ENCODE data around the gene ERCC6L2. TPM values are rescaled to one million over a fixed set of nuclear protein-coding genes. Genes with fewer than 3 reads are reported as not detected.

Gene ERCC6L2
- total and polyA plus RNA-seq, 2 of the 8 experiments (the other 6 are each of a cell fraction or from before 2014, with no cell fraction given), result 9.8 to 50.0 TPM

DNA sequence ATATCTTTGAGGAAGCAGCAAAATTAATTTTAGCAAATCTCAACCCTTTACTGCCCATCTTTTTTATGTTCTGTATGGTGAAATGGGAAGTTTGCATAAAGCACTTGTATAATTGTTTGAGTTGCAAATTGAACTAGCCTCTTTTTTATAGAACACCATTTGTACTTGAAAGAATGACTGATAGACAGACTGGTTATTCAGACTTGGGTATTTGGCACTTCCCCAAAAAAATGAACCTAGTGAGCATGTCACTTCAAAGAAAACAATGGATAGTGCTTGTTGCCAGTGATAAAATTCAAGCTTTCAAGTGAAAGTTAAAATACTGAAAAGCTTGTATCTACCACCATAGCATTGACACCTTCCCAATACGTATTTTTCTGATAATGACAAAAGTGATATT, 115.8 kb downstream of the ERCC6L2 start:
- Histone ChIP-seq H3K4ac (replicated peaks; ENCODE audit: insufficient read length, low read depth, low read length) (no peak overlapping the region), H3K9me3 (ENCODE audit: insufficient read depth in 2 of 2, low read depth in 1 of 2, low read length in 1 of 2) (peaks cover 8 to 14% of the 10 kb centered on the region in 2 experiments), H3K18ac (ENCODE audit: extremely low read depth, low read length) (no peak overlapping the region), H2BK120ac (replicated peaks; ENCODE audit: low read depth, low read length) (no peak overlapping the region), H3K79me1 (ENCODE audit: low read depth, low read length) (no peaks in the 10 kb centered on the region), H4K20me1 (replicated peaks in 1 of 2; ENCODE audit: control insufficient read depth in 1 of 2, insufficient read depth in 2 of 2, low read length in 2 of 2) (no peaks in the 10 kb centered on the region), H2AFZ (ENCODE audit: low read length) (no peak overlapping the region), H3K23ac (ENCODE audit: insufficient read length) (no peak overlapping the region), H4K5ac (ENCODE audit: insufficient read length, low read depth, low read length) (no peak overlapping the region), H2BK5ac (ENCODE audit: low read depth, low read length) (no peak overlapping the region), H3K79me2 (ENCODE audit: control insufficient read depth in 1 of 2, insufficient read depth in 2 of 2, low read length in 2 of 2) (no peaks in the 10 kb centered on the region), H4K91ac (replicated peaks; ENCODE audit: insufficient read length, low read length) (no peak overlapping the region), H2BK12ac (ENCODE audit: low read depth, low read length) (no peak overlapping the region), H2BK15ac (ENCODE audit: low read length) (no peak overlapping the region), H3K4me2 (ENCODE audit: insufficient read depth in 1 of 2, low read depth in 2 of 2, low read length in 2 of 2) (no peak overlapping the region), H2BK20ac (ENCODE audit: low read length) (no peak overlapping the region), H3K4me3 (ENCODE audit: extremely low read depth in 1 of 4, insufficient read depth in 2 of 4, low read depth in 3 of 4, low read length in 4 of 4) (no peak overlapping the region), H3K27ac (ENCODE audit: low read depth, low read length) (no peak overlapping the region), H3K56ac (replicated peaks; ENCODE audit: insufficient read length, low read depth, low read length) (no peak overlapping the region), H3K14ac (ENCODE audit: insufficient read length) (no peak overlapping the region), H3K9ac (replicated peaks in 1 of 4; ENCODE audit: extremely low read depth in 1 of 4, low read depth in 3 of 4, low read length in 3 of 4) (no peak overlapping the region), H3K23me2 (ENCODE audit: low read depth, low read length) (no peaks in the 10 kb centered on the region), H4K8ac (ENCODE audit: extremely low read depth, insufficient read depth, low read length) (no peak overlapping the region), H2AK5ac (ENCODE audit: low read depth, low read length) (no peak overlapping the region), H3K36me3 (ENCODE audit: control insufficient read depth in 2 of 4, insufficient read depth in 4 of 4, low read length in 3 of 4) (peaks cover 0 to 10% (median 4%) of the 10 kb centered on the region in 4 experiments; a peak in 3 of 8 replicates), H3K27me3 (replicated peaks in 1 of 4; ENCODE audit: control insufficient read depth in 3 of 4, extremely low read depth in 1 of 4, insufficient read depth in 3 of 4, low read length in 3 of 4) (no peaks in the 10 kb centered on the region), H3K4me1 (replicated peaks in 1 of 4; ENCODE audit: control insufficient read depth in 3 of 4, insufficient read depth in 4 of 4, low read length in 3 of 4) (peaks cover 0 to 3% (median 0%) of the 10 kb centered on the region in 4 experiments; a peak in 2 of 7 replicates)
- 95% methylated on average over 1 of the region's 1 CpG; no CpG with 5 or more reads in 1 of the 2 experiments for WGBS, 2 experiments (ENCODE audit: extremely low coverage in 1 of 2, insufficient coverage in 1 of 2, insufficient read length in 1 of 2, insufficient replicate concordance in 2 of 2, low coverage in 1 of 2, low lambda C conversion rate in 2 of 2, missing lambda C conversion rate in 1 of 2)
- FAIRE-seq (no peak), DNase-seq (ENCODE audit: low read depth in 1 of 2, low spot score in 2 of 2) (no peak)
- ChIA-PET POLR2A (ENCODE audit: partially characterized antibody) (interaction anchor here (1.1 kb wide), 1 partner anchor 21 kb away, joined by 3 read pairs; no protein-coding TSS in a partner anchor), CTCF (ENCODE audit: partially characterized antibody) (interaction anchor here (0.8 to 1.5 kb wide), 3 partner anchors 12 to 816 kb away, joined by 3 to 5 read pairs (median 4); no protein-coding TSS in a partner anchor)
- TF ChIP-seq RXRA (IDR thresholded peaks at IDR 0.05; ENCODE audit: insufficient read depth, low read depth, low read length), result no peak
- TF ChIP-seq USF2 (IDR thresholded peaks at IDR 0.05; ENCODE audit: low read length), result no peak
- TF ChIP-seq CEBPB (IDR thresholded peaks at IDR 0.05; ENCODE audit: low read depth, low read length), result no peak
- no peak for TF ChIP-seq FOSL1 (IDR thresholded peaks at IDR 0.05; ENCODE audit: insufficient read depth, low read depth, low read length)
- no peak for TF ChIP-seq GABPA (IDR thresholded peaks at IDR 0.05; ENCODE audit: borderline replicate concordance, insufficient read depth, low read length)
- no peak for TF ChIP-seq NANOG (IDR thresholded peaks at IDR 0.05; ENCODE audit: insufficient read depth, low read depth, low read length, poor library complexity, severe bottlenecking)
- TF ChIP-seq CREB1 (IDR thresholded peaks at IDR 0.05), result no peak
- TF ChIP-seq TAF7 (optimal IDR thresholded peaks at IDR 0.05; ENCODE audit: borderline replicate concordance, low read depth, low read length), result no peak
- no peak for TF ChIP-seq SP4 (IDR thresholded peaks at IDR 0.05; ENCODE audit: low read length)
- TF ChIP-seq, protein P1, sequence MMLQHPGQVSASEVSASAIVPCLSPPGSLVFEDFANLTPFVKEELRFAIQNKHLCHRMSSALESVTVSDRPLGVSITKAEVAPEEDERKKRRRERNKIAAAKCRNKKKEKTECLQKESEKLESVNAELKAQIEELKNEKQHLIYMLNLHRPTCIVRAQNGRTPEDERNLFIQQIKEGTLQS (IDR thresholded peaks at IDR 0.05; ENCODE audit: insufficient read depth, low read depth, low read length), result no peak
- no peak for TF ChIP-seq RNF2 (IDR thresholded peaks at IDR 0.05; ENCODE audit: borderline replicate concordance, low read depth, low read length, missing control alignments, poor library complexity, severe bottlenecking)
- TF ChIP-seq EGR1 (IDR thresholded peaks at IDR 0.05; ENCODE audit: borderline replicate concordance, low read depth, low read length), result no peak
